Motor neuron (in vitro differentiated cells): ENCODE measurements around the gene FAM72A. TPM values are rescaled to one million over a fixed set of nuclear protein-coding genes. Genes with fewer than 3 reads are reported as not detected.
"Not testable (repeated sequence)": the region's sequence is repeated elsewhere in the genome, so short reads cannot be mapped to it uniquely, and the experiment has no call there.

Source experiments
- ATAC-seq, 8 experiments: fragments of 200-7000 bp; cut with Tn5 transposase; replicated peaks in 6 of 8; 2 replicates each; pipeline ENCODE4 v1.8.0; 2021; ENCODE audit warnings: mild to moderate bottlenecking in 8 of 8, moderate library complexity in 8 of 8
- H3K27ac ChIP-seq, 2 donors: fragments of 250-450 bp; sonication (Bioruptor Pico); 2 replicates each; pipeline ENCODE4 v1.9.0; 2021; ENCODE audit warnings: antibody characterized with exemption in 2 of 2, mild to moderate bottlenecking in 2 of 2, moderate library complexity in 1 of 2
- H3K4me1 ChIP-seq, 2 donors: fragments of 250-450 bp; sonication (Bioruptor Pico); replicated peaks in 1 of 2; 2 replicates each; pipeline ENCODE4 v1.6.1; 2021; ENCODE audit warnings: antibody characterized with exemption in 2 of 2, mild to moderate bottlenecking in 2 of 2, moderate library complexity in 1 of 2
- H3K4me3 ChIP-seq, 5 donors: fragments of 250-450 bp; sonication (Bioruptor Pico); 2 replicates each; pipeline ENCODE4 v1.9.0; 2021; ENCODE audit warnings: antibody characterized with exemption in 5 of 5, mild to moderate bottlenecking in 5 of 5, moderate library complexity in 4 of 5
- WGBS, 10 experiments: fragments of 450-650 bp; shearing (Covaris generic); methylation state at CpG; one replicate each; pipeline ENCODE4 v1.0.0; 2022; 5-methylcytosine and 5-hydroxymethylcytosine counted together
- in situ Hi-C, 9 experiments: fragments of 400-800 bp; cut with MboI; loops; one replicate each; pipeline ENCODE4 v1.15.0; 2021; ENCODE audit warnings: low sequenced_read_pairs in 9 of 9, low pct_unique_long_range_greater_than_20kb in 2 of 9; ENCODE audit not compliant: unreplicated experiment in 9 of 9
- total RNA-seq, 8 experiments: library from RNA; unstranded; fragments of 300-600 nt; gene quantifications; 2 replicates each; pipeline versions ENCODE4 v1.2.3 to v1.2.4, GENCODE V29; 2022

FAM72A gene
- total RNA-seq, 8 experiments from 2014 or later, result 1.8 to 11.1 (median 5.7) TPM

DNA sequence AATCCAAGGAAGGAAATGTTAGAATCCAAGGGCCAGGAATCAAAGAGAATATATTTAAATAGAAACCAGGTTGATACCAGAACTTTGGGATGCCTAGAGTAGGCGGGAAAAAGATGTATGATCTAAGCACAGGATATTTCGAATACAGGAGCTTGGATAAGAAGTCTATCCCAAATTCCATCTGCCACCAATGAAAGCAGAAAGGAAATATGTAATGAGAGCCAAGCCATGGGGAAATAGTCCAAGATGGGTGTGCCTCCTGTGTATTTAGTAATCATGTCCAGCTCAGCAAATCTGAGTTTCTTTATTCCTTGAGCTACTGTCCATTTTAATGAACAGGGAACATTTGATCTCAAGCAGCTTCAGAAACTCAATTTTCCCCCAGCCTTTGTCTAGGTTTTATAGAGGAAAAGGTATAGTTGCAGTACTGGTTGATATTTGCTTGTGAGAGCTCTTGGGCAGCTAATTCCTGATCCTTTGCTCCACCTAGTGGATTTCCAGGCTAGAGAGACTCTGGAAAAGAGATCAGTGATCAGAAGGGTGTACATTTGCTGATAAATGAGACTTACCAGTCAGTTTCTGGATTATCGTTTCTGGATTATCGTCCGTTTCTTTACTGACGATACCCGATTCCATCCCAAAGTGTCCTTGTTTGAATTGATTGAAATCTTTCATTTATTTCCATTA lies 28.3 kb downstream of the FAM72A start:
- in situ Hi-C loops, H3K4me3 ChIP-seq, H3K27ac ChIP-seq, H3K4me1 ChIP-seq: not testable (repeated sequence)
- peak in 6 of 8 experiments; percentile 41 to 84 (median 56) for ATAC-seq
- no CpG with 5 or more reads among the region's 7 CpGs for WGBS, 10 experiments

DNA sequence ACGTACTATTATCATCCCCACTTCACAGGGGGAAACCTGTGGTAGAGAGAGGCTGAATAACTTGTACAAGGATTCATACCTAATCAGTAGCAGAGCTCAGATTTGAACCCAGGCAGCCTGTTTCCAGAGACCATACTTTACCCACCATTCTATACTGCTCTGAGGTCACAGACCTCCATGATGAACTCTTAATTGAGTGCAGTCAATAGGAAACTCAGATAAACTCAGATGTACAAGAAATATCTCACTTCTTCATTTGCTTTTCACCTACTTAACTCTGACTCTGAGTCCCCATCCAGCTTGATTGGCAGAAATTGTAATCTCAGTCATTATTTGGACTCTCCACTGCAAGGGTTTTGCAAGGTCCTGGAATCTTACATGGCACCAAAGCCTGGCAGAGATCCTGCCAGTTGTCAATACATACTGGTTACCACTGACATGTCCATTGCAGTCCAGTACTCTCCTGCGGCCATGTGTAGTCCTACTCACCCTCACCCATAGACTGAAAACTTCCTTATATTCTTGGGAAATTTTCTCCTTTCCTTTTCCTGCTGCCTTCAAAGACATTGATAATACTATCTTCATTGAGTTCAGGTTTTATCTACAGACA lies 29.4 kb downstream of the FAM72A start:
- ATAC-seq, in situ Hi-C loops, H3K4me3 ChIP-seq, H3K27ac ChIP-seq, H3K4me1 ChIP-seq: not testable (repeated sequence)
- no CpG with 5 or more reads among the region's 2 CpGs for WGBS, 10 experiments

DNA sequence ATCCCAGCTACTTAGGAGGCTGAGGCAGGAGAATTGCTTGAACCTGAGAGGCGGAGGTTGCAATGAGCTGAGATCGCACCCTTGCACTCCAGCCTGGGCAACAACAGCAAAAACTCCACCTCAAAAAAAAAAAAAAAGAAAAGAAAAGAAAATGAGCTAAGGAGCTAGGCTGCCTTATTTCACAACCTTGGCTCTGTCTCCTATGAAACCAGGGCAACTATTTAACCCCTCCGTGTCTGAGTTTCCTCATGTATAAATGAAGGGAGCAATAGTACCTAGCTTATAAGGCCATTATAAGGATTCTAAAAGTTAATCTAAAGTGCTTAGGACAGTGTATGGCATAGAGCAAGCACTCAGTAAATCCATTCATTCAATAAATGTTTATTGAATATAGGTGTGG lies 32.8 kb downstream of the FAM72A start:
- H3K4me1 ChIP-seq, in situ Hi-C loops, ATAC-seq, H3K27ac ChIP-seq, H3K4me3 ChIP-seq: not testable (repeated sequence)
- WGBS, 10 experiments, result no CpG with 5 or more reads among the region's 3 CpGs

DNA sequence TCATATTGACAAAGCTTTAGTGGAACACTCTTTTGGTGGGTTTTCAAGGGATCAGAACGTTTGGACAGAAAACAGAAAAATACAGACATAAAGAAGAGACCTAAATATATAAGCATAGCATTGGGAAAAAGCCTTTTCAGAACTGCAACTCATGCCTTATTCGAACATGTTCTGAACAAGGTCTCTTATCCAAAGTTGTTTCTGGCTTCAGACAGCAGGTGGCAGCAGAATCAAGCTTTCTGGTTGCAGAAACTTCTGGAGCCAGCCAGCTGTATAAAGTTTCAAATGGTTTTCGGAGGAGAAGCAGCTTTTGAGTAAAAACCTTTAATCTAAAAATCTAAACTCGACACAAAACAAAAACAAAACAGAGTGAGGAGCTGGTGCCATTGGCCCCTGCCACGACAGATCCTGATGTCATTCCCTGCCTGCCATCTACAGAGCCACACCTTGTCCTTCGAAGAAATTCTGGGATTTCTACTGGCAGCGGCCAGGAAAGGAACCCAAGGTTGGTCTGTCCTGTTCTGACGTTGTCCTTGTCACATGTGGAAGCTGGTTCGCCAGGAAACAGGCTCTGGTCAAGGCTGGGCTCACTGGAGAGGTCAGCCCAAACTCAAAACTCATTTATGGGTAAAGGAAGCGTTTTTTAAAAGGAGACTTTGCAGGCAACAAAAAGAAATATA lies 35.1 kb downstream of the FAM72A start:
- not testable (repeated sequence) for H3K4me3 ChIP-seq

DNA sequence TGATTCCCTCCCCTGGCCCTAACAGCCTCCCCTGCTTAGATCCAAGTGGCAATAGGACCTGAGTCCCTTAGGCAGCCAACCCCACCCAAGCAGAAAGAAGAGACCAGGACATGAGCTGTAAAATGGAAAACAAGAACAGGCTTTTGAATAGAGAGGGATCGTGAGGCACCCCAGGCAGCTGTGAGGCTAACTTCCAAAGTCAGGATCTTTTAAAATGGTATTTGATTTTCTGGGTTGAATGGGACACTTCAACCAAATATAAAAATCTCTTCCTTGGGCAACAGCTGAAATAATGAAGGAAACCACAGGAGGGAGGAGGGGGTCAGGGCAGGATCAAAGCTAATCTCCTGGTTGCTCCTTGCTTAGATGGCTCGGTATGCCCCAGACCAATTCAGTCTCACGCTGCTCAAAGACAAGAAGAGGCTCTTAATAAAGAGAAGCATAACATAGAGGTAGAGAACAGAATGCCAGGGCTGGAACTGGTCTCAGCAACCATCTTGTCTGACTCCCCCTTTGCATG lies 56.8 kb downstream of the FAM72A start:
- no peak for ATAC-seq
- 0 to 27% (median 15%) methylated on average over 1 to 3 of the region's 3 CpGs; no CpG with 5 or more reads in 4 of the 10 experiments for WGBS, 10 experiments
- in situ Hi-C loops, result no loop called here
- peaks cover 0 to 3% of the 10 kb centered on the region in 2 donors for H3K4me1 ChIP-seq
- H3K4me3 ChIP-seq, result no peak overlapping the region
- H3K27ac ChIP-seq, result no peak overlapping the region

More for the DNA sequence above, 35.1 kb downstream of the FAM72A start:
- 0% methylated on average over 1 of the region's 10 CpGs; no CpG with 5 or more reads in 7 of the 10 experiments for WGBS, 10 experiments
- ATAC-seq, result peak; percentile 67 to 93 (median 79)
- in situ Hi-C loops, H3K27ac ChIP-seq, H3K4me1 ChIP-seq: not testable (repeated sequence)

DNA sequence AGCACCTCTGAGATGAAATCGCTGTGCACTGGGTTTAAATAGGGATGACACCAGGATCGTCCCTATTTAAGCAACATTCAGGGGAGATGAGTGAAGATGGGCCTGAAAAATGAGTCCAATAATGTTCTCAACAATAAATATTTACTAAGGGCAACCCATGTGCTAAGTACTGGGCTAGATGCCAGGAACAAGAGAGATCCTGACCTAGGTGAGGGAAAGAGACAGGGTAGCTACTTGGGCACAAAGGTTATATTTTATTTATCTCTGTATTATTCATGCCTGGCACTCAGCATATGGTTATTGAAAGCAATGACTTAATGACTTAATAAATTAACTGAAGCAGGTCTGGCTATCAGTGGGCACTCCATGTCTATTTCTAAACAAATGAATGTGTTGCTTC lies 58.0 kb downstream of the FAM72A start:
- in situ Hi-C loops, result no loop called here

DNA sequence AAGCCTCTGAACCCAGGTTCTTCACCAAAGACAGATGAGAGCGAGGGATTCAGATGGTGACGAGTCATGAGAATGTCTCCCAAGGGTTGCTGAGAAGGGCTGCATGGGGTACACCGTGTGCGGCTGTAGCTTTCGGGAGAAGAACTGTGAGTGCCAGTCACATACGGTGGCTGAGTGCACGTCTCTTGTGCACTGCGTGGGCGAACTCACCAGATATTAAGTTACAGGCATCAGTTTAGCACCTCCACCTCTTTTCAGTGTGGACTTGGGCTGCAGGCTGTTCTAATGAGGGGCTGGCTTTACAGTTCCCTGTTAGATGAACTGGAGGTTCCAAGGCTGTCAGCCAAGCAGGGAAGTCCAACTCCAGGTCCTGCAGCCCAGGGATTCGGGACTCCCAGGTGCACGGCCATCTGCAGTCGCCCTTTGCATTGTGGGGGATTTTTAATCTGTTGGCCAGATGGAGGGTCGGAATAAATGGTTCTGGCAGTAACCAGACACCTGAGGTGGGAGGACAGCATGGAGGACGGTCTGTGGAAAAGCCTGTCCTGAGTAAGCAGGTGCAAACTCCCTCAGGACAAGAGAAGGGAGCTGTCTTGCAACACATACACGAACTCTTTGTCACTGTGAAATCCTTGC lies 59.0 kb downstream of the FAM72A start:
- no peak for ATAC-seq
- Histone ChIP-seq H3K27ac (no peak overlapping the region), H3K4me1 (peaks cover 0 to 3% of the 10 kb centered on the region in 2 donors), H3K4me3 (no peak overlapping the region)
- WGBS, 10 experiments, result 30 to 90% (median 73%) methylated on average over 1 to 11 of the region's 15 CpGs; no CpG with 5 or more reads in 2 of the 10 experiments
- in situ Hi-C loops, result no loop called here

More for the DNA sequence above, 58.0 kb downstream of the FAM72A start:
- no peak overlapping the region for H3K27ac ChIP-seq
- no peak overlapping the region for H3K4me3 ChIP-seq
- ATAC-seq, result peak in 1 of 8 experiments; percentile 10
- WGBS, 10 experiments, result 0 to 100% (median 67%) methylated on average over 1 to 2 of the region's 2 CpGs; no CpG with 5 or more reads in 3 of the 10 experiments
- H3K4me1 ChIP-seq, result peaks cover 0 to 3% of the 10 kb centered on the region in 2 donors

DNA sequence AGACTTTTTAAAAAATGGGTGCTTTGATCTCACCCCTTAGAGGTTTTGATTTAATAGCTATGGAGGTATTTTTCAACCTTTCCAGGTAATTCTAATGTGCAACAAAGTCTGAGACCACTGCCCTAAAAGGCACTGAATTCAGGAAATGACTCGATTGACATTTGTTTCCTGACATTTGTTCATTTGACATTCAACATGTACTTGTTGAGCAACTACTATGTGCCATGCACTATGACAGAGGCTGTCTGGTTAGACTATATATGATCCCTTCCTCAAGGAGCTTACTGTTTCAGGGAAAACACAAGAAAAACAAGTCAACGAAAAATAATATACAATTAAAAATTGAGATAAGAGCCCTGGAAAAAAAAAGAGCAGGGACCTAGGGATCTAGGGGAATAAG lies 59.9 kb downstream of the FAM72A start:
- Histone ChIP-seq H3K27ac (no peak overlapping the region), H3K4me1 (peaks cover 0 to 3% of the 10 kb centered on the region in 2 donors), H3K4me3 (no peak overlapping the region)
- WGBS, 10 experiments, result 29 to 89% (median 64%) methylated on average over 1 to 2 of the region's 2 CpGs; no CpG with 5 or more reads in 2 of the 10 experiments
- no peak for ATAC-seq
- in situ Hi-C loops, result no loop called here

DNA sequence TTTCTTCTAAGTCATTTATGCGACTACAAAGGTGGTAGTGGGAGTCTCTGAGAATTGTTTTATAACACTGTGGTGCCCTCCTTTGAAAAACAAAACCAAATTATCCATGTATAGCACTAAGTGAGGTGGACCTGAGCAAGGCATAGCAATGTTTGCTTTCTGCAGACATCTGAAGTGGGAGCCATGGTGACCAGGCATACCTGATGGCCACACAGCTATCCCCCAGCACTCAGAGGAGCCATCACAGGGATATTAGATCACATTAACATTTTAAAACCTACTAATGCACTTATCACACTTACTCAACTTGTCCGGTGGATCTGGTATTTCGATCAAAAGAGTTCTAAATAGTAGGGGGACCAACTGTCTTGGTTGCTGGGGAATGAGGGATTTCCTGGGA lies 60.6 kb downstream of the FAM72A start:
- H3K27ac ChIP-seq, result no peak overlapping the region
- no peak overlapping the region for H3K4me3 ChIP-seq
- 33 to 100% (median 72%) methylated on average over 1 to 3 of the region's 3 CpGs; no CpG with 5 or more reads in 1 of the 10 experiments for WGBS, 10 experiments
- in situ Hi-C loops, result no loop called here
- ATAC-seq, result peak in 1 of 8 experiments; percentile 36
- peaks cover 0 to 3% of the 10 kb centered on the region in 2 donors for H3K4me1 ChIP-seq

DNA sequence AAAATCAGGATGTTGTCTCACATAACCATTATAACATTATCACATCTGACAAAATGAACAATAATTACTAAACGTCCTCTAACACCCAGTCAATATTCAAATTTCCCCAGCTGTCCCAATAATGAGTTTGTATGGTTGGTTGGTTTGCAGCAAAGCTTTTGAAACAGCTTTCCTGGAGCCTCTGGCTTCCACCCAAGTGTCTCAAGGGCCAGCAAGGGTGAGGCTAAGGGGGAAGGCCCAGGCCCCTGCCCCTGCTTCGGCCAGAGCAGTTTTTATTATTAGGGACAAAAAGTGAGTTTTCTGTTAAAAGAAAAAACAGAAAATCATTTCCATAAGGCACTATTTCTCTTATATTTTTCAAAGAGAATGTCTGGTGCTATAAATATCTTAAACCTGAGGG lies 66.4 kb downstream of the FAM72A start:
- no peak overlapping the region for H3K27ac ChIP-seq
- in situ Hi-C loops, result no loop called here
- WGBS, 10 experiments, result 0 to 83% (median 27%) methylated on average over 1 to 2 of the region's 2 CpGs; no CpG with 5 or more reads in 3 of the 10 experiments
- no peak overlapping the region for H3K4me3 ChIP-seq
- ATAC-seq, result no peak
- no peaks in the 10 kb centered on the region for H3K4me1 ChIP-seq
